Activated CD8-positive, alpha-beta memory T cell treated with anti-CD3 and anti-CD28 coated beads, Interleukin-2, amount 50 U/mL, for 48 hours (primary cell): ENCODE measurements around the gene SCGB1D4.

ENCODE experiments used
- DNase-seq: peaks from one replicate; pipeline ENCODE4 v3.0.0-alpha.2; 2020

SCGB1D4 gene

GRCh38 chr11:62273284-62273683, 25.6 kb downstream of the SCGB1D4 start:
- no peak for DNase-seq

GRCh38 chr11:62269654-62270278, 29.1 kb downstream of the SCGB1D4 start, which contains the start of gene SCGB2A2:
SCGB2A2 (plus strand) TSS chr11:62270158; CDS start chr11:62270217, 59 bp downstream.
- DNase-seq: no peak

- no peak for DNase-seq
These were observed 31.3 kb downstream of the SCGB1D4 start for GRCh38 chr11:62267576-62267975.

- no peak for DNase-seq
These were observed 31.8 kb downstream of the SCGB1D4 start for GRCh38 chr11:62267050-62267449.

- no peak for DNase-seq
These were observed 32.3 kb downstream of the SCGB1D4 start for GRCh38 chr11:62266558-62266957.

GRCh38 chr11:62264004-62264403, 34.9 kb downstream of the SCGB1D4 start:
- DNase-seq: no peak

GRCh38 chr11:62260261-62260953, 38.5 kb downstream of the SCGB1D4 start:
- DNase-seq: no peak

GRCh38 chr11:62256281-62256680, 42.6 kb downstream of the SCGB1D4 start:
- DNase-seq: no peak

- DNase-seq: no peak
These were observed 44.8 kb downstream of the SCGB1D4 start for GRCh38 chr11:62253999-62254542.

GRCh38 chr11:62251698-62252097, 47.2 kb downstream of the SCGB1D4 start:
- DNase-seq: no peak
